NT2/D1 (cell line): ENCODE results near the gene KRT80.

Experiments used
- SUZ12 ChIP-seq: IDR thresholded peaks from 2 replicates; pipeline ENCODE4 v1.6.1; 2011; ENCODE audit not compliant: insufficient read length, insufficient read depth; ENCODE audit errors: extremely low read depth
- YY1 ChIP-seq: IDR thresholded peaks from 2 replicates; pipeline ENCODE4 v1.6.1; 2011; ENCODE audit not compliant: insufficient read length, insufficient read depth
- ZNF274 ChIP-seq: IDR thresholded peaks from 2 replicates; pipeline ENCODE4 v1.6.1; 2011; ENCODE audit warnings: mild to moderate bottlenecking, low read depth, low read length

- no peak for TF ChIP-seq SUZ12
- no peak for TF ChIP-seq ZNF274
- no peak for TF ChIP-seq YY1
These were observed at the start of gene KRT80 for GRCh38 chr12:52191841-52192791.
